ENCODE data around the gene CUEDC1. TPM values are rescaled to one million over a fixed set of nuclear protein-coding genes. Genes with fewer than 3 reads are reported as not detected.
A peak's percentile ranks its signal among the peaks of the same experiment; 100 is the strongest.

Gene CUEDC1
- total and polyA plus RNA-seq, 9 of the 15 experiments (the other 6 are each of a cell fraction or from before 2014, with no cell fraction given): 0.20 to 4.1 (median 1.6) TPM; not detected in 1

DNA sequence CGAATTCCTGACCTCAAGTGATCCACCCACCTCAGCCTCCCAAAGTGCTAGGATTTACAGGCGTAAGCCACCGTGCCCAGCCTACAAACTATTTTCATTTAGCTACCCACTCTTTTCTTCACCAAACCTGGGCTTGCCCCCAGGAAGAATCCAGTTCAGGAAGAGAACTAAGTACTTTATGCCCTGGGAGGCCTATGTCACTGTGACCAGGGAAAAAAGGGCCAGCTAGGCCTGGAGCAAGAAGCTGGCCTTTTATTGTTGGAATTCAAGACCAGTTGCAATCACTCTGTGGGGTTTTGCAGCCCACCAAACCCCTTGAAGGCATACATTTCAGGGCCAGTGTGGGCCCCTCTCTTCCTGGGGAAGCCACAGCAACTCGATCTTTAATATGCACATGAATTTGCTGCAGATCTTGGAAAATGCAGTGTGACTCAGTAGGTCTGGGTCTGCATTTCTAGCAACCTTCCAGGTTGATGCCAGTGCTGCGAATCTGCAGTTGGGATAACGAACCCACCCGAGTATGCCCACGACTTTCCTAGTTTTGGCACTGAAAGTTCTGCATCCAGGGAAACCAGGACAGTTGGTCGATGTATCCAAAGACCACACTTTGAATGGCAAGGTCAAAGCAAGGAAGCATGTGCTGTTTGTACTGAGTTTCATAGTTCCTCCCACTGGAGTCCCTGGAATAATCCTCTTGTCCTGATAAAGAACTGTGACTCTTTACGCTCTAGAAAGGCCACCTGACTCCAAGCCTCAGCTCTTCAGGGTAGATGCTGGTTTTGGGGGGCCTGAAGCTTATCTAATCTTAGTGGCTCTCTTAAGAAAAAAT lies 98.2 kb downstream of the CUEDC1 start:
- Histone ChIP-seq H3K4me3 (no peak overlapping the region), H3K27me3 (ENCODE audit: control insufficient read depth in 2 of 2, insufficient read depth in 2 of 2, low read length in 2 of 2) (peaks cover 0 to 5% of the 10 kb centered on the region in 2 experiments; a peak in 1 of 5 replicates), H3K9ac (ENCODE audit: insufficient read depth in 1 of 2, low read depth in 2 of 2, low read length in 2 of 2) (no peak overlapping the region), H3K27ac (ENCODE audit: extremely low read depth, low read depth, low read length) (no peak overlapping the region), H3K79me2 (ENCODE audit: control insufficient read depth, insufficient read depth, low read length) (no peaks in the 10 kb centered on the region), H3K36me3 (ENCODE audit: control insufficient read depth, insufficient read depth, low read length) (no peaks in the 10 kb centered on the region), H4K20me1 (replicated peaks; ENCODE audit: control insufficient read depth, insufficient read depth, low read length) (no peaks in the 10 kb centered on the region), H2AFZ (ENCODE audit: low read depth, low read length) (no peak overlapping the region), H3K9me1 (ENCODE audit: control insufficient read depth, insufficient read depth, low read length) (no peaks in the 10 kb centered on the region), H3K4me2 (ENCODE audit: insufficient read depth, low read length) (no peak overlapping the region), H3K9me3 (replicated peaks; ENCODE audit: control insufficient read depth, insufficient read depth, low read depth, low read length) (no peaks in the 10 kb centered on the region), H3K4me1 (replicated peaks in 1 of 2; ENCODE audit: control insufficient read depth in 2 of 2, insufficient read depth in 2 of 2, low read length in 2 of 2) (peaks cover 34 to 39% of the 10 kb centered on the region in 2 experiments)
- POLR2A ChIA-PET: interaction anchor here (0.7 to 1.2 kb wide), 4 partner anchors 142 to 302 kb away, joined by 3 to 4 read pairs (median 4); no protein-coding TSS in a partner anchor
- intact Hi-C loops (cut with micrococcal nuclease): loop anchor here (1.0 kb wide), 1 partner anchor 256 kb away; no protein-coding TSS in a partner anchor
- BruUV-seq (replicated peaks): no TSS peak
- DNase-seq (ENCODE audit: extremely low read depth in 1 of 4, low spot score in 3 of 4): no peak
- TF ChIP-seq MYNN (IDR thresholded peaks at IDR 0.05) (no peak), MYNN (CRISPR knock-in tag; IDR thresholded peaks at IDR 0.05) (no peak), NR2C2 (CRISPR knock-in tag; IDR thresholded peaks at IDR 0.05) (no peak), NR2C2 (tag; IDR thresholded peaks at IDR 0.05) (0 out of 2 replicates have a peak, but pooled peaks have one; percentile 17)
- in situ Hi-C loops (cut with MboI): loop anchor here (5.0 kb wide), 1 partner anchor 260 kb away; no protein-coding TSS in a partner anchor
- CTCF ChIA-PET (ENCODE audit: low intra/inter-chr PET ratio): interaction anchor here (0.8 to 2.6 kb wide), 5 partner anchors 28 to 257 kb away, joined by 3 to 17 read pairs (median 3); no protein-coding TSS in a partner anchor
- peak; percentile 26 for FAIRE-seq
- no peak for ATAC-seq
- WGBS (ENCODE audit: insufficient coverage, low coverage, missing lambda C conversion rate): 56% methylated on average over 9 of the region's 10 CpGs
